NCI-H345 treated with DMSO at 0.1 percent for 48 hours (cell line): ENCODE results near the gene FBP2.
"Not testable (repeated sequence)": the region's sequence is repeated elsewhere in the genome, so short reads cannot be mapped to it uniquely, and the experiment has no call there.

Experiments
- DNase-seq: peaks from one replicate; lab custom pipeline; 2025; ENCODE audit not compliant: unreplicated experiment; lab: John Stamatoyannopoulos, UW

The FBP2 gene

DNA sequence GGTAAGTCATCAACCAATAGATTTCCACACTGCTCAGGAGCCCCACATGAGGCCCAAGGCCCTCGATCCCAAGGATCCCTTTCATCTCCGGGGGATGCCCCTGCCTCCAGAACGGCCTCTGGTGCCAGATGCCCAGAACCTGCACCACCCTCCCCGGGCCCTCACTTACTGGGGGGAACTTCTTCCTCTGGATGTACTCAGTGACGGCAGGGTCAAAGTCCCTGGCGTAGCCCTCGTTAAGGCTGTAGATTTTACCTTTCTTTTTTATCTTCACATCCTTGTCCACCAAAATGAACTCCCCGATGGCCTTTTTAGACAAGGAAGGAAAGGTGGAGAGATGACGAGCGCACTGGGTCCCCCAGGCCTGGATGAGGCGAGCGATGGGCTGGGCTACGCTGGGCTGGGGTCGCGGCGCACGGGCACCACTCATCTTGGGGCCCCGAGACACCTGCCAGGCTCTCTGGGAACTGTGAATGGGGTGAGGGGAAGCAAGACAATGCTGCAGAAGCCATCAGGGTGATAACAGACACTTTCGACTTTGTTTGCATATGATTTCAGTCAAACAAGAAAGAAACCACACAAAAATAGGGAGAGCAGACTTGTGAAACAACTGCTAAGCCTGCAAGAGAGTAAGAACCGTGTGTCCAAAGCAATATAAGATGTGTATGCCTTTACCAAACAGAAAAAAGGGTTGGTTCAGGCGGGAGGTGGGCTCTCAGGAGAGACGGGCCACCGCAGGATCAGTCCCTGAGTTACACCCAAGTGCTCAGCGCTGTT, 13.2 kb upstream of the FBP2 start:
- no peak for DNase-seq

DNA sequence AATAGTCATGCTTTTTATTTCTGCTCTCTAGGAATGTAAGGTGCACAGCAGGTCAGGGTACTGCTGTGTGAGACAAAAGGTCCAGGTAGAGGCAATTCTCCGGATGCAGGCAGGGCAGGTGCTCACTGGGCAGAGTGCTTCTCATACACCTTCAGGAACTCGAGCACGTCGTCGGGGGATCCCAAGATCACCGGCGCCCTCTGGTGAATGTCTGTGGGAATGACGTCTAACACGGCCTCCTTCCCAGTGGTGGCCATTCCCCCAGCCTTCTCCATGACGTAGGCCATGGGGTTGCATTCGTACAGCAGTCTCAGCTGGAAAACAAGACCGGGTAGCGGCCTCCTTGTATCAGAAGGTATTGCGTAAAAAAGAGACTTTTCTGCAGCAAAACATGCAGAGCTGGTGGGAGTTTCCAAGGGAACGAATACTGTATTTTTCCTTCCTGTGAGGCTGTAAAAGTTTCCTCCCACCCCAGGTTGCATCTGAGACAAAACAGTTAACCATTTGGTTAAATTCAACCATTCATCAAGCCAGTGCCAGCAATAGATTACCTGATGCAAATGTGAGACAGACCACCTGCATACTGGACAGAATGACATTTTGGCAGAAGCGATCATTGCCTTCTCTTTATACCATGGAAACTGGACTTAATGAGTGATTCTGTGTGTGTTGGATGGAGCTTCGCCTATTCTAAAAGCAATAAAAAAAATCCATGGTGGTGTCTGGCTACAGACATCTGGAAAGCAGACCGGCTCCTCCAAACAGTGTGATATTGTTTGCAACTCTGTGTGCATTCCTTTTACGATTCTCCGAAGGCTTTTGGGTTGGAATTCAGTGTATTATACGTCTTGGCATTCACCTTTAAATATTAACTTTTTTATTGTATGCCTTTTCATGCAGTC, 9.9 kb upstream of the FBP2 start:
- peak; percentile 0 for DNase-seq

DNA sequence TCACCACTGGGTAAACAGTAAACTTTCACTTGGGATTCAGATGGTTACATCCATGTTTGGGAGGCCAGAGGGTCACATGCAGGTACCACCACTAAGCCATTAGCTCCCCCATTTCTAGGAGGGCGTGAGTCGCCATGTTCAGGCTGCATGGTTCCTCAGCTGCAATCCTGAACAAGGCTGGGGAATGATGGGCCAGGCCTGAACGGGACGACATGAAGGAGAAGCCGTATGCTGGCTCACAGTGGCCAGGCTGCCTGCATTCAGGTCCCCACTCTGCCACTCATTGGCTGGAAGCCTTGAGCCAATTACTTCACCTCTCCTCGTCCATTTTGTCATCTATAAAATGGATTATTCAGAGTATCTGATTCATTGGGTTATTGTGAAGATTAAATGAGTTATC, 9.0 kb upstream of the FBP2 start:
- no peak for DNase-seq

DNA sequence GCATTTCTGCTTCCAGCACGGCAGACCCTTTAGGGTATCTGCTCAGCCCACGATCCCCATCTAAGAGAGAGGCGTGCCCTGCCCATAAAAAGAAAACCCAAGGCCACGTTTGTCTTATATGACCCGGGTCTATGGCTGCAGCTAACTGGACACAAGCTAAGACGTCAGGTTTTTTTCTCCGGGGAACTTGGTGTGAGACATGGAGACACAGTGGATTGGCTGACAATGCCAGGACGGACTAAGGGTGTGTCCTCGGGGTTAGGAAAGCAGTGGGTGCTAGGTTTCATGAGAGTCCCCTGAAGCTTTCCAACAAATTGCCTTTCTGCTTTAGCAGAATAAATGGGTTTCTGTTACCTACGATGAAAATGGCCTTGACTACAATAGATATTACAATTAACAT, 7.1 kb upstream of the FBP2 start:
- no peak for DNase-seq

DNA sequence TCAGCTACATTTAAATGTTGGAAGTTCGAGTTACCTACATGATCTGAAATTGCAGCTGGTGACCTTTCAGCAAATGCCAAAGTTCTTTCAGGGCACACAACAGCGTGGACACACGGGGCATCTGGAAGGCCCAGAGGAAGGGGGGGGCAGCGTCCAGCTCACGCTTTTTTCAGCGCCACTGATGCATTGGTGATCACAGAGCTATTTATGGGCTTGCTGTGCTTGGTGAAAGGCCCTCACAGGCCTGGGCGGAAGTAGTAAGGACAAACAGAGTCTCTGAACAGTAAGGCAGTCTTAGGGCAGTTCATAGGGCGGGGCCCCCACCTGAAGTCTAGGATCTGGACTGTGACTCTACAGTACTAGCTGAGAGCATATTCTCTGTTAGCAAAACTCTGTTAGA, 6.6 kb upstream of the FBP2 start:
- no peak for DNase-seq

DNA sequence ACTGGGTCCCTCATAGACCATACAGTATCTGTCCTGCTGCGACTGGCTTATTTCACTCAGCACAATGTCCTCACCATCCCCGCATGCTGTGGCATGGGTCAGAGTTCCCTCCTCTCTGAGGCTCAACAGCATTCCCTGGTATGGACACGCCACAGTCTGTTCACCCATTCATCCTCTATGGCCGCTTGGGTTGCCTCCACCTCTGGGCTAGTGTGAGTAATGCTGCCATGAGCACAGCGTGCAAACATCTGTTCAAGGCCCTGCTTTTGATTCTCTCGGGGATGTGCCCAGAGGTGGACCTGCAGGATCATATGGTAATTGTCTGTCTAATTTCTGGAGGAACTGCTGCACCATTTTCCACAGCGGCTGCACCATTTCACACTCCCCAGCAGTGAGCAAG, 5.5 kb upstream of the FBP2 start:
- no peak for DNase-seq

DNA sequence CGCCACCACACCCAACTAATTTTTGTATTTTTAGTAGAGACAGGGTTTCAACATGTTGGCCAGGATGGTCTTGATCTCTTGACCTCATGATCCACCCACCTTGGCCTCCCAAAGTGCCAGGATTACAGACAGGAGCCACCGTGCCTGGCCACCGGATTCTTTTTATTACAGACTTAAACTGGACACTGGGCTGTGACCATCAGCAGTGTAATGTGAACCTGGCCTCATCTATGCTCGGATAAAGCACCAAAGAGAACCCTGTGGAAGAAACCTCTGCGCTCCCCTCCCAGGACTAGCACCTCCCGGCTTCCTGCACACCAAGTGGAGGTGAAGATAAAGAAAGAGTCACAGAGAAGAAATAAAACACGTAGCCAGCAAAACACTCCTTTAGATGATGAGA, 941 bp downstream of the FBP2 start:
- DNase-seq = not testable (repeated sequence)

DNA sequence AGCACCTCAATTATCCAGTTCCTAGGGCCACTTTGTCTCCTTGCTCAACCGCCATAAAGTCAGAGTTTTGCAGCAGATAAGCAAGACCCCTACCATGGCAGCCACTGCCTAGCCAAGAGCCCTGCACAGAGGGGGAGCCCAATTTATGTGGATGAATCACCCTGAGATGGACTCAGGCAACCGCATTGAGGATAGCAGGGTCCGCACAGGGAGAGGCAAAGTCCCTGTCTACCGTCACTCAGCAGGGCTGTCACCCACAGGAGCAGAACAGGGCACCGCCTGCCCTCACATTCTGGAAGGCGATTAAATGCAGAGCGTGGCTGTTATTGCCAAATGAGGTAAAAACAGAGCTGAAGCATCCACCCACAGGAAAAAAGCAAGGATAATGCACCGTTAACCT, 1.7 kb downstream of the FBP2 start:
- no peak for DNase-seq

DNA sequence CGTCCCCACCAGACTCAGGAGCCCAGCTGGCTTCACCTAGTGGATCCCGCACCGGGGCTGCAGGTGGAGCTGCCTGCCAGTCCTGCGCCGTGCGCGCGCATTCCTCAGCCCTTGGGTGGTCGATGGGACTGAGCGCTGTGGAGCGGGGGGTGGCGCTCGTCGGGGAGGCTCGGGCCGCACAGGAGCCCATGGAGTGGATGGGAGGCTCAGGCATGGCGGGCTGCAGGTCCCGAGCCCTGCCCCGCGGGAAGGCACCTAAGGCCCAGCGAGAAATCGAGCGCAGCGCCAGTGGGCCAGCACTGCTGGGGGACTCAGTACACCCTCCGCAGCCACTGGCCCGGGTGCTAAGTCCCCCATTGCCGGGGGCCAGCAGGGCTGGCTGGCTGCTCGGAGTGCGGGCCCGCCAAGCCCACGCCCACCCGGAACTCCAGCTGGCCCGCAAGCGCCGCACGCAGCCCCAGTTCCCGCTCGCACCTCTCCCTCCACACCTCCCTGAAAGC, 2.5 kb downstream of the FBP2 start:
- DNase-seq = not testable (repeated sequence)

DNA sequence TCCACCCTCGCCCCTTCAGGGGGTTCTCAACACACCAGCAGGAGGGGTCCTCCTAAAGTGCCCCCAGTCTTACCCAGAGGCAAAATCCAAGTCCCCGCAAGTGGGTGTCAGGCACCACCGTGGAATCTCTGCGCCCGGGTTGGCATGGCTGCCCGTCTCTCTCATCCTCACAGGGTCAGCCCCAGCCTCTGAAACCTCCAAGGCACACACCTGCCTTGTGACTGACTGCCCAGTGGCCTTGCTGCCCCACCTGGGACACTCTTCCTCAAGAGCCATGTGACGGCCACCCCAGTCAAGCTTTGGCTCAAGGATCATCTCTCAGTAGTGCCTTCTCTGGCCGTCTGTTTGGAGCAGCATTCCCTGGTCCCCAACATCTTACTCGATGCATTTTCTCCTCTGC, 4.9 kb downstream of the FBP2 start:
- DNase-seq = no peak

DNA sequence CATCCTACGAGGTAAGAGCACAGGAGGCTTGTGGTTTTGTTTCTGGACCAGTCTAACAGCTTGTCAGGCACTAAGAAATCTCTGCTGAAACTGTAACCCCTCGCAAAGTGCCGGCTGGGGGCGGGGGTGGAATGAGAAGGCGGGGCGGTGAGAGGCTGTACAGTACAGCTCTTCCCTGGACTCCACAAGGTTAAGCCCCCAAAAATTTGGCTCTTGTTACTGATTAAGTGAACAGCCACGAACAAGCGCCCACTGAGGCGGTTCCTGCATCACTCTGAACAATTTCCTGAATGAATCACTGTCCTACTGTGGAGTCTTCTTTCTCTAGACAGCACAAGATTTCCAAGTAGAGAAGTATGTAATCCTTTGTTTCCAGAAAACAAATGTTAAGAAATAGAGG, 6.8 kb downstream of the FBP2 start:
- DNase-seq = no peak

DNA sequence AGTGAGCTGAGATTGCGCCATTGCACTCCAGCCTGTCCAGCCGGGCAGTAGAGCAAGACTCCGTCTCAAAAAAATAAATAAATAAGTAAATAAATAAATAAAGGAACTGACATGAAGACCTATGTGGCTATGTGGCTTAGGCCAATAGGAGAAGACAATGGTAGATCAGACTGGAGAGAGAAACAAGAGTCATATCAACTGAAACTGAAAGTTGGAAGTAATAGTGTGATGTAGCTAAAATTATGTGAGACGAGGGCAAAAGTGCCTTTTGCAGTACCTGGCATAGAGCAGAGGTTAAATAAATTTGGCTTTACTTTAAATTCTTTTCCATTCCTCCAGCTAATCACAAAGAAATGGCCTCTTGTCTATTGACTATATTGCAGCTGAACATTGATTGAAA, 7.3 kb downstream of the FBP2 start:
- DNase-seq = no peak

DNA sequence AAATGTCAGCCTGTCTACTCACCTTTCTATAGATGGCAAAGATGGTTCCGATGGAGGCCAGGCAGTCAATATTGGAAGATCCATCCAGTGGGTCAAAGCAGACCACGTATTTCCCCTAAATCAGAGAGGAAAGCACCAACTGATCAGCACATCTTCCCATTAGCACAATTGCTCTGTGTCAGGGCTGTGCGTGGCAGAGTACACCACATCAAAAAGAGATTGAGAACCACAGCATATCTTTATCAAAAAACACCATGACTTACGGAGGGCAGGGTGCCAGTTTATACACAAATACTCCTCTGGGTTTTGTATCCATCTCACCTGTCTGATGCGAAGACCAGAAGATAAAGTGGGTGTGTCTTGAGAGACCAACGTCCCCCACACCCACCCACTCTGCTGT, 9.1 kb downstream of the FBP2 start:
- no peak for DNase-seq

DNA sequence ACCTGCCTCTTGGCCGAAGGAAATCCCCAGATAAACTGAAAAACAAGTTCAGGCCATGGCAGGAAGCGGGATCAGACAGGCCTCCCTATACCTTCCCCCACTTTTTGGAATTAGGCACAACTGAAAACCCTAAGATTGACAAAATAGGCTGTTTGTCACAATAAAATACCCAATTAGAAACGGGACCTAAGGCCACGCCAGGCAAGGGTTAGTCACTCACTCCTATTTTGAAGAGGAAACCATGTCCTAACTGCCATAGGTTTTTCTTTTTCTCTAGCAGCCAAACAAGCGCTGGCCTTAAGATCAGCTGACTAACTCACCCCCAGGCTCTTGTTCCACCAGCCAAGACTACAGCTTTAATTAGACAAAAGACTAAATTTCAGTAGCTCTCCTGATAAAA, 11.9 kb downstream of the FBP2 start:
- no peak for DNase-seq

DNA sequence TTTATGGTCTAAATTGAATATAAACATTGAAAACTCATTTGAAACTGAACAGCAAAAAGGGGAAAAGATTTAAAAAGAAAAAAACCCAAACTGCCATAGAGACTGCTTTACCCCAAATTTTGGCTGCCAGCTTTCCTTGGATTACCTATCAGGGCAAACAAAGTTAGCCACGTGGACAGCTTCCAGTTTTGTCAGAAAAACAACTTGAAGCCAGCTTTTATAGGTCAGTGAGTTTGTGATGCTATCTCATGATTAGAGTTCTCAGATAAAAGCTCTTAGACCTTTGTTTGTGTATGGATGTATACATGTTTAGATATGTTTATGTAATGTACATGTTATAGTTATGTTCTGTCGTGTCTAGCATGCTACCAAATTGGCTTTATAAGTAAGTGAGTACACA, 16.1 kb downstream of the FBP2 start:
- no peak for DNase-seq

DNA sequence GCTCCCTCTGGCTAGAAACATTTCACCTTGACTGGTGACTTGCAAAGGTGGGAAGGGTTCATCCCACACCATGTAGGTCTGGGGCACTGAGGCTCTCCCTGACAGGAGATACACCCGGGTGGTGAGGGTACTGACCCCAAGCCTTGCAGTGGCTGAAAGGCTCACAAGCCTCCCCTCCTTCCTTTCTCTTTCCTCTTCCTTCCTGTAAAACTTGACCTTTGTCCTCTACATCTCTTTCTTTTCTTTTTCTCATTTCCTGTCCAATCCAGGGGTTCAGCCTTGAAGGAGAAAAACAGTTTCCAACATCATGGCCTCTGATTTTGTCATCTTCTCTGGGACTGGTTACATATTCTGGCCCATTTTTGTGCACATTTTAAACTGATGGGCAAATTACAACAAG, 16.6 kb downstream of the FBP2 start:
- no peak for DNase-seq

DNA sequence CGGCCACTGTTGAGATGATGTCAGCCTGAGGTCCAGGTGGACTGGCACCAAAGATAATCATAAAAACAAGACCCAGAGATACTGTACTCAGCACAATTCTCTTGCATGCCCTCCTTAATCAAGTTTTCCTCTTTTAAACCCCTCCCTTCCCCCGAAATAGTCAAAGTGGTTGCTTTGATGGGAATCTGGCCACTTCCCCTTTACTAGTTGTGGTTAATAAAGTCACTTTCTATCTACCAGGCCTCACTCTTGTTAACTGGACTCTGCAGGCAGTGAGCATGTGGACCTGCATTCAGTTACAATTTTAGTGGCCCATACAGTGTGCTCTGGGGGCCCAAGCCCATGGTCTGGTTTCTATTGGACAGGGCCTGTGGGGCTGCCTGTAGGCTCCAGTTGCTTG, 17.5 kb downstream of the FBP2 start:
- DNase-seq = no peak

DNA sequence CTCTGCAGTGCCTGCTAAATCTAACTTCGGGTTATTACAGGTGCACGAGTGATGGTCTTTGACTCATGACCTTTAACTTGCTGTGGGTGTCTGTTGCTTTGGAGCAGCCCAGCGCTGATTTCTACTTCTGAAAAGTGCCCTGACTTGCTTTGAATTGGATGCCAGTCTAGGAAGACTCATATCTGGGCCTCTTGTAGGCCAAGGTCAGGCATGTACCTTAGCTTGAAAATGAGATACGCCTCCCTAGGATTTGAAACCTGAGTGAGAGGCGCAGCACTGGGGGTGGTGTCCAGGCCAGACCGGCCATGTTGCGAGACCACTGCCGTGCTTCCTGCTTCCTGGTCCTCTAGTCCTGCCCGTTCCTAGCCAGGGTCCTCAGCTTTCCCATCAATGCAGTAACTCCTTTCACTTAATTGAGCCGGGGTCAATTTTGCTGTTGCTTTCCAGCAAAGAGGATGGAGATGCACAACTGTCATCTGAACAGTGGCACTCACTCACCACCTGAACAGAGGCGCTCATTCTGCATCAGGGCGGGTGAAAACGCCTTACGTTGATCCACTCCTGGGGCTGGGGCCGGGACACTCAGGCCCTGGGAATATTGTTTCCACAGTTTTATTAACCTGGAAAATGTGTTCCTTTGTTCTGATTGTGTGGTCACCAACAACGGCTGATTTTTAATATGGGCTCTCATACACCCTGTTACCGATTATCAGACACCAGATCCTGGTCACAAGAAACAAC, 24.5 kb downstream of the FBP2 start:
- DNase-seq = no peak

DNA sequence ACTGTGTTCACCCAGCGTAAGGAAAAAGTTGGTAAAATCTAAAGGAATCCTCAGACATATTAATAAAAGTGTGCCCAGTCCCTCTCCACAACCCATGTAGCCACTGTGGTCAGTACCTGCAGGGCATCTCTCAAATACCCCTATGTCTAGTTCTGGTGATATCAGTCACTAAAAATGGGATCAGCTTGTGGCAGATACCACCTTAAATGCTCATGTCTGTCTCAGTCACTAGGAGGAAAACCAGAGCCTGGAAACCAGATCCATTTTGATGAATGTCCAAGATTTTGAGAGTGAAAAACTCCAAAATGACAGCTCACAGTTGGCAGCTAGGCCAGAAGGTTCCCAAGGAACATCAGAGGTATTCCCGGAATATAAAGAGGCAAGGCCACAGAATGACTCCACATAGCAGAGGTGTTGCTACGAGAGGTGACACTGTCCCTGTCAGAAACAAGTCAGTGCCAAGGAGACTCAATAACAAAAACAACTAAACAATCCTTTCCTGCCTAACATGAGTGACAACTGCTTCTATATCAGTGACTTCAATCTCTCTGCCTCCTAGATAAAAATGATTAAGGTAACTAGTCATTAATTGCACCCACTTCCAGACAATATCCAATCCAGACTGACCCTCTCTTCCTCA, 25.3 kb downstream of the FBP2 start:
- DNase-seq = no peak

DNA sequence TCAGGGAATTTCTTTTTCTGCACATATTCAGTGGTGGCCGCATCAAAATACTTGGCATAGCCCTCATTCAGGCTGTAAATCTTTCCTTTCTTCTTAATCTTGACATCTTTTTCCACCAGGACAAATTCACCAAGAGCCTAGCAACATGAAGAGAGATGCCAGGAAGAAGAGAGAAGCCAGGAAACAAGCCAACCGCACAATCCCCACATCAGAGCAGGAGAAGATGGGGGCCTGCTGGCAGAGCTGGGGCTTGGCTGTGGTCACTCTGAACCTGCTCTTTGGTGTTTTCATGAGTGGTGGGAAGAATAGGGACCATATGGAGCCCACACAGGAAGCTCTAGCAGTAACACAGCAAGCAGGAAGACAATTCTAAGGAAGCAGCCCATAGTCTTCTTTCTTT, 26.4 kb downstream of the FBP2 start:
- DNase-seq = no peak

DNA sequence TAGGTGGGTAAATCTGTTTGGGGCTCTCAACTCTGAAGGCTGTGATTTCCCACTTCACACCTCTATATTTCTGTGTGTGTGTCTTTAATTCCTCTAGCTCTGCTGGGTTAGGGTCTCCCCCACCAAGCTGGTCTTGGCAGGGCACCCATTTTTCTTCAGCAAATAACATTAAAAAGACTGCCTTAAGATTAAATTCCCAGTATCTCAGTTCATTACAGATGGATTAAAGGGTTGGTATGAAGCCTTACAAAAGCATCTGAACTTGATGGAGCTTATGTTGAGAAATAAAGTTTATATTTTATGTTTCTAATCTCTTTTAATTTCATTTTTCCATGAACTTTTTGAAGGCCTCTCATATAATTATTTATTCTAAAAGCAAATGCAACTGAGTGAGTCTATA, 27.1 kb downstream of the FBP2 start:
- DNase-seq = no peak
